Astrocyte (in vitro differentiated cells and primary cell): ENCODE measurements around the gene FBXL19.

ENCODE experiments used
- CTCF ChIP-seq: IDR thresholded peaks from 2 replicates; pipeline ENCODE4 v1.5.1; 2011; ENCODE audit warnings: low read depth, mild to moderate bottlenecking, inconsistent platforms, low read length, moderate library complexity; ENCODE audit not compliant: insufficient read depth
- EZH2 ChIP-seq: IDR thresholded peaks from 2 replicates; pipeline ENCODE4 v1.6.1; 2012; ENCODE audit warnings: mild to moderate bottlenecking, low read length, inconsistent platforms; ENCODE audit not compliant: insufficient read depth

GRCh38 chr16:30992276-30992780 is 69.0 kb downstream of the FBXL19 start:
- TF ChIP-seq CTCF (no peak), EZH2 (no peak)
